GM18507 (cell line): ENCODE measurements around the gene FBXO31.

Source experiments
- DNase-seq: peaks from one replicate; pipeline ENCODE4 v3.0.0; 2011; ENCODE audit warnings: low read depth; ENCODE audit not compliant: insufficient read length; ENCODE audit errors: extremely low spot score
- FAIRE-seq: peaks from 2 replicates; lab custom pipeline; 2011; peaks lifted over from hg19 to GRCh38; lab: Jason Lieb, UNC

The FBXO31 gene

GRCh38 chr16:87321336-87322107 is 62.1 kb downstream of the FBXO31 start:
- DNase-seq = no peak

GRCh38 chr16:87320510-87321227 is 62.9 kb downstream of the FBXO31 start:
- FAIRE-seq (no peak), DNase-seq (no peak)

More at GRCh38 chr16:87321336-87322107, 62.1 kb downstream of the FBXO31 start:
- no peak for FAIRE-seq

GRCh38 chr16:87319997-87320491 is 63.5 kb downstream of the FBXO31 start:
- no peak for DNase-seq

GRCh38 chr16:87319011-87319410 is 64.6 kb downstream of the FBXO31 start:
- no peak for FAIRE-seq
- DNase-seq = no peak

More at GRCh38 chr16:87319997-87320491, 63.5 kb downstream of the FBXO31 start:
- no peak for FAIRE-seq

GRCh38 chr16:87317750-87318644 is 65.6 kb downstream of the FBXO31 start:
- FAIRE-seq = no peak

GRCh38 chr16:87316923-87317749 is 66.4 kb downstream of the FBXO31 start, which contains the start of gene C16orf95:
TSS of gene C16orf95 (minus strand) at chr16:87317392. CDS start at chr16:87317242, 150 bp downstream.
- peak; percentile 85 for FAIRE-seq
- peak; percentile 99 for DNase-seq

More at GRCh38 chr16:87317750-87318644, 65.6 kb downstream of the FBXO31 start:
- DNase-seq = no peak

GRCh38 chr16:87316450-87316922 is 67.1 kb downstream of the FBXO31 start:
- no peak for FAIRE-seq
- DNase-seq = no peak

GRCh38 chr16:87314990-87315420 is 68.6 kb downstream of the FBXO31 start:
- FAIRE-seq = no peak
- DNase-seq = no peak

- FAIRE-seq (no peak), DNase-seq (no peak)
These were observed 71.6 kb downstream of the FBXO31 start for GRCh38 chr16:87312008-87312407.

- DNase-seq = no peak
- no peak for FAIRE-seq
These were observed 72.2 kb downstream of the FBXO31 start for GRCh38 chr16:87311387-87311786.

GRCh38 chr16:87310610-87311009 is 73.0 kb downstream of the FBXO31 start:
- FAIRE-seq (no peak), DNase-seq (no peak)

GRCh38 chr16:87309620-87310525 is 73.7 kb downstream of the FBXO31 start:
- no peak for DNase-seq
- no peak for FAIRE-seq

GRCh38 chr16:87308826-87309225 is 74.8 kb downstream of the FBXO31 start:
- FAIRE-seq = no peak
- no peak for DNase-seq

- FAIRE-seq = no peak
- DNase-seq = no peak
These were observed 77.1 kb downstream of the FBXO31 start for GRCh38 chr16:87306516-87306915.

- DNase-seq = no peak
These were observed 77.8 kb downstream of the FBXO31 start for GRCh38 chr16:87305505-87306391.

GRCh38 chr16:87304951-87305350 is 78.6 kb downstream of the FBXO31 start:
- DNase-seq (no peak), FAIRE-seq (no peak)

More at GRCh38 chr16:87305505-87306391, 77.8 kb downstream of the FBXO31 start:
- FAIRE-seq = no peak
